ENCODE results near the gene NOS3. TPM values are rescaled to one million over a fixed set of nuclear protein-coding genes. Genes with fewer than 3 reads are reported as not detected.

Gene NOS3
- total RNA-seq, 4 donors from 2014 or later, result 5.2 to 8.1 (median 6.3) TPM

GRCh38 chr7:150969475-150969874 lies 21.3 kb upstream of the NOS3 start:
- intact Hi-C loops (cut with DNase I), result no loop called here
- no peak for TF ChIP-seq POLR2A (IDR thresholded peaks at IDR 0.05)
- TF ChIP-seq, protein P1, sequence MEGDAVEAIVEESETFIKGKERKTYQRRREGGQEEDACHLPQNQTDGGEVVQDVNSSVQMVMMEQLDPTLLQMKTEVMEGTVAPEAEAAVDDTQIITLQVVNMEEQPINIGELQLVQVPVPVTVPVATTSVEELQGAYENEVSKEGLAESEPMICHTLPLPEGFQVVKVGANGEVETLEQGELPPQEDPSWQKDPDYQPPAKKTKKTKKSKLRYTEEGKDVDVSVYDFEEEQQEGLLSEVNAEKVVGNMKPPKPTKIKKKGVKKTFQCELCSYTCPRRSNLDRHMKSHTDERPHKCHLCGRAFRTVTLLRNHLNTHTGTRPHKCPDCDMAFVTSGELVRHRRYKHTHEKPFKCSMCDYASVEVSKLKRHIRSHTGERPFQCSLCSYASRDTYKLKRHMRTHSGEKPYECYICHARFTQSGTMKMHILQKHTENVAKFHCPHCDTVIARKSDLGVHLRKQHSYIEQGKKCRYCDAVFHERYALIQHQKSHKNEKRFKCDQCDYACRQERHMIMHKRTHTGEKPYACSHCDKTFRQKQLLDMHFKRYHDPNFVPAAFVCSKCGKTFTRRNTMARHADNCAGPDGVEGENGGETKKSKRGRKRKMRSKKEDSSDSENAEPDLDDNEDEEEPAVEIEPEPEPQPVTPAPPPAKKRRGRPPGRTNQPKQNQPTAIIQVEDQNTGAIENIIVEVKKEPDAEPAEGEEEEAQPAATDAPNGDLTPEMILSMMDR (IDR thresholded peaks at IDR 0.05), result no peak
- Histone ChIP-seq H3K27ac (no peak overlapping the region), H3K4me1 (peaks cover 3% of the 10 kb centered on the region in 2 donors), H3K36me3 (no peaks in the 10 kb centered on the region), H3K9me3 (no peaks in the 10 kb centered on the region), H3K27me3 (no peaks in the 10 kb centered on the region), H3K4me3 (replicated peaks in 1 of 3) (no peak overlapping the region)
- WGBS, 2 donors, result 52 to 53% methylated on average over 6 to 7 of the region's 7 CpGs
- DNase-seq, result no peak

- intact Hi-C loops (cut with DNase I), result no loop called here
- H3K4me1 ChIP-seq, result peaks cover 6 to 11% of the 10 kb centered on the region in 2 donors
- DNase-seq, result no peak
- no peaks in the 10 kb centered on the region for H3K9me3 ChIP-seq
- H3K27ac ChIP-seq, result no peak overlapping the region
- 71 to 77% methylated on average over 9 to 11 of the region's 11 CpGs for WGBS, 2 donors
- no peaks in the 10 kb centered on the region for H3K36me3 ChIP-seq
- no peak for TF ChIP-seq POLR2A (IDR thresholded peaks at IDR 0.05)
- TF ChIP-seq, protein P1 (IDR thresholded peaks at IDR 0.05), result no peak
- H3K4me3 ChIP-seq (replicated peaks in 1 of 3), result no peak overlapping the region
- H3K27me3 ChIP-seq, result no peaks in the 10 kb centered on the region
Observed at GRCh38 chr7:150970424-150970823, 20.4 kb upstream of the NOS3 start.

- 64 to 73% methylated on average over 15 of the region's 16 CpGs for WGBS, 2 donors
- H3K9me3 ChIP-seq, result no peaks in the 10 kb centered on the region
- intact Hi-C loops (cut with DNase I), result no loop called here
- no peak overlapping the region for H3K4me3 ChIP-seq (replicated peaks in 1 of 3)
- peaks cover 6 to 11% of the 10 kb centered on the region in 2 donors for H3K4me1 ChIP-seq
- TF ChIP-seq, protein P1 (IDR thresholded peaks at IDR 0.05), result no peak
- H3K27ac ChIP-seq, result no peak overlapping the region
- no peaks in the 10 kb centered on the region for H3K36me3 ChIP-seq
- H3K27me3 ChIP-seq, result peaks cover 7% of the 10 kb centered on the region
- DNase-seq, result no peak
Observed at GRCh38 chr7:150971242-150972022, 19.4 kb upstream of the NOS3 start.

- DNase-seq, result no peak
- WGBS, 2 donors, result 60 to 83% methylated on average over 2 to 8 of the region's 12 CpGs
- Histone ChIP-seq H3K27ac (no peak overlapping the region), H3K4me3 (replicated peaks in 1 of 3) (no peak overlapping the region), H3K36me3 (no peaks in the 10 kb centered on the region), H3K4me1 (peaks cover 6 to 11% of the 10 kb centered on the region in 2 donors), H3K9me3 (no peaks in the 10 kb centered on the region), H3K27me3 (peaks cover 11% of the 10 kb centered on the region)
- intact Hi-C loops (cut with DNase I), result no loop called here
- TF ChIP-seq POLR2A (IDR thresholded peaks at IDR 0.05), result no peak
- TF ChIP-seq, protein P1 (IDR thresholded peaks at IDR 0.05), result no peak
Observed at GRCh38 chr7:150972023-150972468, 18.8 kb upstream of the NOS3 start.

- DNase-seq, result no peak
- TF ChIP-seq, protein P1 (IDR thresholded peaks at IDR 0.05), result no peak
- TF ChIP-seq POLR2A (IDR thresholded peaks at IDR 0.05), result no peak
- Histone ChIP-seq H3K9me3 (no peaks in the 10 kb centered on the region), H3K36me3 (no peaks in the 10 kb centered on the region), H3K4me1 (peaks cover 9 to 16% of the 10 kb centered on the region in 2 donors), H3K4me3 (replicated peaks in 1 of 3) (no peak overlapping the region), H3K27ac (no peak overlapping the region), H3K27me3 (peaks cover 17% of the 10 kb centered on the region)
- 48 to 60% methylated on average over 8 of the region's 8 CpGs for WGBS, 2 donors
- intact Hi-C loops (cut with DNase I), result no loop called here
Observed at GRCh38 chr7:150972741-150973140, 18.1 kb upstream of the NOS3 start.

Measured in thyroid gland (tissue), 4 donors.